NCI-H82 treated with DMSO at 0.1 percent for 48 hours (cell line): ENCODE data around the gene TMEM175.

Source experiments
- DNase-seq: peaks from one replicate; lab custom pipeline; 2025; ENCODE audit not compliant: unreplicated experiment; lab: John Stamatoyannopoulos, UW

The TMEM175 gene

GRCh38 chr4:958314-958665, 26.0 kb downstream of the TMEM175 start:
- DNase-seq: no peak

DNA sequence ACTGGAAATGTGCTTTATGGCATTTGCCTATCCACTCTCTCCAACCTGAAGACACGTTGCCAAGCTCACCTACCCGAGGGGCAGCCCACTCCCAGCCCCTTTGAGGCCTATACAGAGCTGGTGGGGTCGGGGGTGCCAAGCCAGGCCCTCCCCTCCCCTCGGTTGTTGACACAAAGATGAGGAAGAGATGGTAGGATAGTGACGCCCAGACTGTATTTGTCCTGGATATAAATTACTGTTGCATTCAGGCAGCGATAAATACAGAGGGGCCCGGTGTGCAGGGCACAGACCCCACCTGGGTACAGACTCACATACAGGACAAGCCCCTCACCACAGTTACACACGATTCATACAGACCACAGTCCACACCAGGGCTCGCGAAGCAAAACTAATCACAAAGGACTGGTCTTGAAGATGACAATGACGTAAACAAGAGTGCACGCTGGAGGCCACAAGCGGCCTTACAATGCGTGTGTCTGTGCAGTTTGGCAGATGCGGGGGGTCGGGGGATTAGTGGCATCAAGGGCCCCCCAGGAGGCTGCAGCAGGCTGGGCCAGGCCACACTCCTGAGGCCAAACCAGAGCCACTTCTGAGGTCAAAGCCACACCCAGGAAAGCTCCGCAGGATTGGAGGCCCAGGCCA, 26.6 kb downstream of the TMEM175 start:
- no peak for DNase-seq

GRCh38 chr4:959338-960139, 27.3 kb downstream of the TMEM175 start:
- no peak for DNase-seq

GRCh38 chr4:960140-960635, 27.9 kb downstream of the TMEM175 start:
- DNase-seq: no peak

- DNase-seq: no peak
Measured at GRCh38 chr4:960636-961350, 28.5 kb downstream of the TMEM175 start.

GRCh38 chr4:961351-962230, 29.3 kb downstream of the TMEM175 start:
- no peak for DNase-seq

DNA sequence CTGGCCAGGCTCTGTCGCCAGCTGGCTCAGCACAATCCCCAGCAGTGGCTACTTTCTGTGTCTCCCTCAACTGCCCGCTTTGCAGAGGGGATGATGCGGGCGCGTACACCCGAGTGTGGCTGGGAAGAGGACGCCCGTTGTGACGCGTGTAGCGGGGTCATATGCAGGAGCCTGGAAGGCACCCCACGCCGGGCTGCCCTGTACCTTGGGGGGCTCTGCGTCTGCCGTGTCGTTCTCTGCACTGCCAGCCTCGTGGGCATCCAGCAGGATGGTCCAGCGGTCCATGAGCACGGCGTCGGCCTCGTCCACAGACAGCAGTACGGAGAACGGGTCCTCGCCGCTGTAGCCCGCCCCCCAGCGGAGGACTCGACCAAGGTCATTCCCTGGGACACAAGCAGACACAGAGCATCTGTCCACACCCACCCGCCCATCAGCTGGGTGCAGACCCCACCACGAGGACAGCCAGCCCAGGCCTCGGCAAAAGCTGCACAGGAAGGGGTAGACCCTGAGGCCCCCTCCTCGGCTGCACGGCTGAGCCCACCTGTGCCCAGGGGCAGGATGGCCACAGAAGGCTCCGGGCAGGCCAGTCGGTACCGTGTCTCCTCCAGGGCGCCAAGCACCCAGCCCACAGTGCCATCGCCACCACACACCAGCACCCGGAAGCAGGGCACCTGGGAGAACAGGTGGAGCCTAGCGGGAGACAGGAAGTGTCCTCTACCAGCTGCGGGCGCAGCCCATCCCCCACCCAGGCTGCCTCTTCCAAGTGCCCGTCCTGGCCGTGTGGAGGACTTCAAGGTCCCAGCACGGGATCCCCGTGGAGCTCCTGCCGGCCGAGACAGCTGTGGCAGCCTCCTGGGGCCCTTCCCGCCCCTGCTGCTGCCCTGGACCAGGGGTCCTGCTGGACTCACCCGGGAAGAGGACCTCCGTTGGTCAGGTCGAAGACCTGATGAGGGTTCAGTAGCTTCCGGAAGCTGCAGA, 30.3 kb downstream of the TMEM175 start:
- DNase-seq: no peak

DNA sequence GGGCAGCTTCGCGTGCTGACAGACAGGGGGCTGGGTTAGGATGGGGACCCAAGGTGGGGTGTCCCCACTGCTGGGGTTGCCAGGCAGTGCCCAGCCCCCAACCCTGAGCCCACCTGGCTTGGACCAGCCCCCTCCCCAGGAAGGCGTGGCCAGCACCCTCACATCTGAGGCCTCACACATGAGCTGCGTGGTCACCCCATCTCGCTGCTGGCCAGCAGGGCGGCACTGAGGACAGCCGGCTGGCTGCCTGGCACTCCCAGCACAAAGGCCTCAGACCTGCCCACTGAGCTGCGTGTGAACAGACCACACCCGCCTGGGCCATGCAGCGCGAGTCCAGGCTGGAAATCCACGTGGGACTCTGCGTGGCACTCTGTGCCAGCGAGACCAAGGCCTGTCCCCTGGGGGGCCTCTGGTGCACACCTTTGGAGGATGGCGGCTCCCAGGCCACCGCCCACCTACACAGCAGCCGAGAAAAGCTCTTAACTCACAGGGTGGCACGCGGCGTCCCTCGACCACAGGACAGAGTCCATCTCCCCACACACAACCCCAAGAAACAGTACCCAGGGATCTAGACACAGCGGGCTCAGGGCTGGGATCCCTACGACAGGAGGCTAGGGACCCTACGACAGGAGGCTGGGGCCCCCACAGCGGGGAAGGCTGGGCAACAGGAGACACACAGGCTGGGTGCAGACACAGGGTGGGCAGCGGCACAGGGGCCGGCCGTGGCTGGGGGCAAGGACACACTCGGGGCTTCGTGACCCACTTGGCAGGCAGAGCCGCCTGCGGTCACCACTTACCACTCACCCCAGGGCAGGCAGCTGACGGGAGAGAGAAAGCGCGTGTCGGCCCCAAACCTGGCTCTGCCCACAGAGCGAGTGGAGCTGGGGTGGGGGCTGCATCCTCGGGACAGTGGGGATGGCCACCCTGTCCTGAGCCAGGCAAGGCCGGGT, 31.3 kb downstream of the TMEM175 start:
- DNase-seq: no peak

- DNase-seq: no peak
Measured at GRCh38 chr4:964346-965025, 32.2 kb downstream of the TMEM175 start.

DNA sequence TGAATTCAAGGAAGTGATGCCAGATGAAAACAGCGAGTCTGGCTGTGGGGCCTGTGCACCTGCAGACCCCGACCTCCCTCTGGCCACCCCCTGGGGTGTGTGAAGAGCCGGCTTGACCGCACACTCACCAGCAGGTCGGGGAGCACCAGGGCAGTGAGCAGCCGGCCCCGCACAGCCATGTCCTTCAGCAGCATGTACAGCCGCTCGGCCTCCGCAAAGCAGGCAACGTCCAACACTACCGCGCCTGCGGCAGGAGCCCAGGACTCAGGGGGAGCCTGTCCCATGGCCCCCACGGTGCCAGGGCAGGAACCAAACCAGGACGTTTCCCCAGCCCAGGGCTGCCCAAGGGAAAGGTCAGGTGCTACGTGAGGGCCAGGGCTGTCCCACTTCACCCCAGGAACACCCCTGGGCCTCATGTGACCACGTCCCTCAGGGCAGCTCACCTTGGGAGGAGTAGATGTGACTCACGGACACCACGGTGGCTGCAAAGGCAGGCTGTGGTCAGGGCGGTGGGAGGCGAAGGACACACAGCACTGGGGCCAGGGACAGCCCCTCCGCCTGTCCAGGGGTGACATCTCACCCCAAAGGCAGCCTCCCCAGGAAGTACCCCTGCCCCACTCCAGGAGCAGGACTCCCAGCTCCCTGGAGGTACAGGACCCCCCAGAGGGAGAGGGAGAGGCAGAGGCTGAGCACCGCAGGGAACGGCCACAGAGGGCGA, 32.9 kb downstream of the TMEM175 start:
- DNase-seq: no peak

GRCh38 chr4:965766-966134, 33.5 kb downstream of the TMEM175 start:
- no peak for DNase-seq

GRCh38 chr4:966266-967112, 34.2 kb downstream of the TMEM175 start:
- DNase-seq: no peak

GRCh38 chr4:967113-968104, 35.1 kb downstream of the TMEM175 start:
- DNase-seq: no peak

DNA sequence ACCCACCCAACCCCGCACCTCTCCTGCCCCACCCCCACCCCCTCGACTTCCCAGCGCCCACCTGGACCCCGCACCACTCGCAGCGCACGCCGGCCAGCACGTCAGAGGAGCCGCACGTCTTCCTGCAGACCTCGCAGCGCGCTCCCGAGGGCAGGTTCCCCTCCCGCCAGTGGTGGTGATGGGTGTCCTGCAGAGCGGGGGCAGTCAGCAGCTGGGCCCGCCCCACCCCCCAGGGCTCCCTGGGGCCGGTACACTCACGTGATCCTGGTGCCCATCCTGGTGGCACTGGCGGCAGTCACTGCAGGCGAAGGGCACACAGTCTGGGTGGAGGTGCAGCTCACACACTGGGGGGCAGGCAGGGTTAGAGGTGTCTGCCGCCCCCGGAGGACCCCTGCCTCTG, 36.0 kb downstream of the TMEM175 start:
- DNase-seq: no peak

DNA sequence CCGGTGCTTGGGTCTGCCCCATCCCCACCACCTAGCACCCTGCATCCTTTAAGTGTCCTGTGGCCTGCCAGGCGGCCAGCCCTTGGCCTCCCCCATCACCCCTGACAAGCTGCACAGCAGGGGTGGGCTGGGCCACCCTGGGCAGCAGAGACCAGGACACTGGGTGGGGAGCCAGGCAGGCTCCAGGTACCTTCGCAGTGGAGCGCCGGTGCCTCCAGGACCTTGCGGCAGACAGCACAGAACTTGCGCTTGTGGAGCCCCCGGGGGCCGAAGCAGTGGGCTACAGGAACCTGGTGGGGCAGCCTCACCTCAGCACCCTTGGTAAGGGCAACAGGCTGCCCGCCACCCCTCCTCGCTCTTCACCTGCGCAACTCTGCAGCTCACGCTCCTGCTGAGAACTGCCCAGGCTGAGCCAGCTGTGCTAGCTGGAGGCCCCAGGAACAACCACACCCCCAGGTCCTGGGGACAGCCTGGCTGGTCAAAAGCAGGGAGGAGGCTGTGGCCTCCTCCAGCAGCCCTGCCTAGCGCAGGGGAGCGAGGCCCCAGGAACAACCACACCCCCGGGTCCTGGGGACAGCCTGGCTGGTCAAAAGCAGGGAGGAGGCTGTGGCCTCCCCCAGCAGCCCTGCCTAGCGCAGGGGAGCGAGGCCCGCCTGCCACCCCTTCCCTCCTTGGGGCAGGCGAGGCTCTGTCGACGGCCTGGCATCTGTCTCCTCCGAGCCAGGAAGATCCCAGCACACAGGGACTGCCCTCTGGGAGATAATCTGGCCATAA, 36.5 kb downstream of the TMEM175 start:
- DNase-seq: no peak
